Vagina (tissue), 2 donors: Measurements from ENCODE around the gene TMEM17. TPM values are rescaled to one million over a fixed set of nuclear protein-coding genes. Genes with fewer than 3 reads are reported as not detected.

Source experiments
- DNase-seq, 2 donors: peaks; one replicate each; pipeline ENCODE4 v3.0.0-alpha.2; 2017; ENCODE audit errors: extremely low spot score in 2 of 2
- H3K27ac ChIP-seq: fragments of 200-600 bp; sonication (generic); one replicate; pipeline ENCODE4 v1.5.1; 2019
- H3K27me3 ChIP-seq: fragments of 200-600 bp; sonication (generic); one replicate; pipeline ENCODE4 v1.5.1; 2019
- H3K36me3 ChIP-seq, 2 donors: fragments of 200-600 bp; sonication (generic); one replicate each; pipeline ENCODE4 v1.5.1; 2017 to 2019
- H3K4me1 ChIP-seq: fragments of 200-600 bp; sonication (generic); one replicate; pipeline ENCODE4 v1.5.1; 2019
- H3K4me3 ChIP-seq, 2 donors: fragments of 200-600 bp; sonication (generic); 1 replicate in 1 of 2; 2 replicates in 1 of 2; pipeline ENCODE4 v1.5.1; 2016 to 2019
- H3K9me3 ChIP-seq: fragments of 200-600 bp; sonication (generic); one replicate; pipeline ENCODE4 v1.5.1; 2019
- CTCF ChIP-seq, 3 experiments: fragments of 450-650 bp in 2 of 3; fragments of 200-600 bp in 1 of 3; sonication (generic) in 1 of 3; IDR thresholded peaks; one replicate each; pipeline ENCODE4 v1.5.1; 2017 to 2019; ENCODE audit warnings: antibody characterized with exemption in 3 of 3, mild to moderate bottlenecking in 2 of 3, moderate library complexity in 2 of 3
- POLR2A ChIP-seq, 2 donors: fragments of 450-650 bp; IDR thresholded peaks; one replicate each; pipeline ENCODE4 v1.6.1; 2017; ENCODE audit warnings: antibody characterized with exemption in 2 of 2, mild to moderate bottlenecking in 2 of 2, moderate library complexity in 2 of 2
- POLR2AphosphoS5 ChIP-seq, 2 donors: sonication (generic); formaldehyde crosslinking; IDR thresholded peaks; one replicate each; pipeline ENCODE4 v1.9.0; 2017; ENCODE audit warnings: antibody characterized with exemption in 2 of 2, mild to moderate bottlenecking in 2 of 2, low read depth in 1 of 2; ENCODE audit not compliant: insufficient read depth in 1 of 2
- intact Hi-C: fragments of 100-400 bp; cut with DNase I; formaldehyde crosslinking; loops from one replicate; pipeline ENCODE4 v1.15.1; 2023
- total RNA-seq: library from RNA; depleted of rRNA; stranded (reverse); fragments of >200 nt; gene quantifications from one replicate; pipeline ENCODE4 v1.2.3, GENCODE V29; 2016

TMEM17 gene
- total RNA-seq, 1 donor from 2014 or later = 0.98 TPM

GRCh38 chr2:62465039-62465740 is 40.8 kb downstream of the TMEM17 start:
- no peak overlapping the region for H3K4me3 ChIP-seq
- no peaks in the 10 kb centered on the region for H3K27me3 ChIP-seq
- TF ChIP-seq POLR2AphosphoS5 (IDR thresholded peaks at IDR 0.05; ENCODE audit: insufficient read depth in 1 of 2, low read depth in 1 of 2) = no peak
- no peak for TF ChIP-seq POLR2A (IDR thresholded peaks at IDR 0.05)
- no peak for TF ChIP-seq CTCF (IDR thresholded peaks at IDR 0.05)
- peak overlapping the region; percentile 31 for H3K27ac ChIP-seq
- H3K9me3 ChIP-seq = no peaks in the 10 kb centered on the region
- intact Hi-C loops = no loop called here
- peaks cover 41% of the 10 kb centered on the region for H3K4me1 ChIP-seq
- DNase-seq = no peak
- no peaks in the 10 kb centered on the region for H3K36me3 ChIP-seq

- intact Hi-C loops = no loop called here
- no peaks in the 10 kb centered on the region for H3K9me3 ChIP-seq
- H3K4me1 ChIP-seq = peaks cover 36% of the 10 kb centered on the region
- no peak overlapping the region for H3K4me3 ChIP-seq
- TF ChIP-seq POLR2A (IDR thresholded peaks at IDR 0.05) = no peak
- TF ChIP-seq POLR2AphosphoS5 (IDR thresholded peaks at IDR 0.05; ENCODE audit: insufficient read depth in 1 of 2, low read depth in 1 of 2) = no peak
- no peak for DNase-seq
- no peaks in the 10 kb centered on the region for H3K27me3 ChIP-seq
- no peaks in the 10 kb centered on the region for H3K36me3 ChIP-seq
- H3K27ac ChIP-seq = no peak overlapping the region
Observed at GRCh38 chr2:62464221-62465007, 41.6 kb downstream of the TMEM17 start.

- H3K4me1 ChIP-seq = peaks cover 42% of the 10 kb centered on the region
- H3K4me3 ChIP-seq = no peak overlapping the region
- DNase-seq = no peak
- intact Hi-C loops = no loop called here
- no peaks in the 10 kb centered on the region for H3K9me3 ChIP-seq
- no peak overlapping the region for H3K27ac ChIP-seq
- no peaks in the 10 kb centered on the region for H3K36me3 ChIP-seq
- H3K27me3 ChIP-seq = no peaks in the 10 kb centered on the region
- TF ChIP-seq CTCF (IDR thresholded peaks at IDR 0.05) = no peak
- TF ChIP-seq POLR2A (IDR thresholded peaks at IDR 0.05) = no peak
- no peak for TF ChIP-seq POLR2AphosphoS5 (IDR thresholded peaks at IDR 0.05; ENCODE audit: insufficient read depth in 1 of 2, low read depth in 1 of 2)
Observed at GRCh38 chr2:62462211-62462610, 43.8 kb downstream of the TMEM17 start.

- DNase-seq = no peak
- peaks cover 40% of the 10 kb centered on the region for H3K4me1 ChIP-seq
Observed at GRCh38 chr2:62461707-62462106, 44.3 kb downstream of the TMEM17 start.

More at GRCh38 chr2:62461707-62462106, 44.3 kb downstream of the TMEM17 start:
- intact Hi-C loops = no loop called here
- Histone ChIP-seq H3K36me3 (no peaks in the 10 kb centered on the region), H3K27me3 (no peaks in the 10 kb centered on the region), H3K27ac (no peak overlapping the region), H3K4me3 (no peak overlapping the region), H3K9me3 (no peaks in the 10 kb centered on the region)
- TF ChIP-seq POLR2A (IDR thresholded peaks at IDR 0.05) = no peak
- no peak for TF ChIP-seq CTCF (IDR thresholded peaks at IDR 0.05)
- no peak for TF ChIP-seq POLR2AphosphoS5 (IDR thresholded peaks at IDR 0.05; ENCODE audit: insufficient read depth in 1 of 2, low read depth in 1 of 2)
